H1 (cell line): ENCODE results near the gene VAMP2. TPM values are rescaled to one million over a fixed set of nuclear protein-coding genes. Genes with fewer than 3 reads are reported as not detected.

Experiments
- CTCF ChIA-PET: fragments of 300-600 bp; sonication (Branson Sonifier 250); formaldehyde crosslinking; loops from one replicate; lab custom pipeline; 2021; ENCODE audit not compliant: partially characterized antibody; lab: Charles Lee
- POLR2A ChIA-PET: fragments of 300-600 bp; sonication (Branson Sonifier 250); formaldehyde crosslinking; loops from one replicate; lab custom pipeline; 2021; ENCODE audit warnings: inconsistent platforms; ENCODE audit not compliant: partially characterized antibody; lab: Charles Lee
- DNase-seq, 2 experiments: peaks; one replicate each; pipeline versions ENCODE4 v3.0.0 to v3.0.0-alpha.2; 2010 to 2022; ENCODE audit warnings: low spot score in 2 of 2, low read depth in 1 of 2, mixed read lengths in 1 of 2
- FAIRE-seq: peaks from 2 replicates; lab custom pipeline; 2011; peaks lifted over from hg19 to GRCh38; lab: Jason Lieb, UNC
- H2AFZ ChIP-seq: 2 replicates; pipeline ENCODE4 v1.8.1; 2012; ENCODE audit warnings: low read length, inconsistent platforms
- H2AK5ac ChIP-seq: 2 replicates; pipeline ENCODE4 v1.6.1; 2013; ENCODE audit warnings: low read depth, low read length
- H2BK120ac ChIP-seq: replicated peaks from 2 replicates; pipeline ENCODE3; 2013; ENCODE audit warnings: low read depth, low read length, inconsistent platforms
- H2BK12ac ChIP-seq: 2 replicates; pipeline ENCODE4 v1.6.1; 2013; ENCODE audit warnings: low read depth, low read length
- H2BK15ac ChIP-seq: 2 replicates; pipeline ENCODE4 v1.6.1; 2013; ENCODE audit warnings: low read length
- H2BK20ac ChIP-seq: 2 replicates; pipeline ENCODE4 v1.6.1; 2013; ENCODE audit warnings: low read length
- H2BK5ac ChIP-seq: 2 replicates; pipeline ENCODE4 v1.6.1; 2013; ENCODE audit warnings: low read depth, low read length
- H3K14ac ChIP-seq: 2 replicates; pipeline ENCODE4 v1.6.1; 2013; ENCODE audit warnings: inconsistent platforms; ENCODE audit not compliant: insufficient read length
- H3K18ac ChIP-seq: 2 replicates; pipeline ENCODE4 v1.6.1; 2013; ENCODE audit warnings: low read length; ENCODE audit errors: extremely low read depth
- H3K23ac ChIP-seq: 2 replicates; pipeline ENCODE4 v1.6.1; 2013; ENCODE audit warnings: inconsistent platforms; ENCODE audit not compliant: insufficient read length
- H3K23me2 ChIP-seq: 2 replicates; pipeline ENCODE4 v1.6.1; 2013; ENCODE audit warnings: low read depth, low read length
- H3K27ac ChIP-seq: 2 replicates; pipeline ENCODE4 v1.6.1; 2011; ENCODE audit warnings: low read depth, low read length, inconsistent platforms
- H3K27me3 ChIP-seq, 4 experiments: replicated peaks in 1 of 4; 1 replicate in 1 of 4; 2 replicates in 3 of 4; pipeline versions ENCODE4 v1.6.1 to v1.8.1; 2011 to 2013; ENCODE audit warnings: low read length in 3 of 4, mild to moderate bottlenecking in 3 of 4, inconsistent platforms in 2 of 4, mixed read lengths in 2 of 4, moderate library complexity in 1 of 4; ENCODE audit not compliant: control insufficient read depth in 3 of 4, insufficient read depth in 3 of 4; ENCODE audit errors: extremely low read depth in 1 of 4
- H3K36me3 ChIP-seq, 4 experiments: 2 replicates each; pipeline versions ENCODE4 v1.6.1 to v1.8.1; 2011 to 2013; ENCODE audit warnings: mild to moderate bottlenecking in 4 of 4, low read length in 3 of 4, moderate library complexity in 2 of 4, control low read depth in 1 of 4, inconsistent platforms in 1 of 4; ENCODE audit not compliant: insufficient read depth in 4 of 4, control insufficient read depth in 2 of 4
- H3K4ac ChIP-seq: replicated peaks from 2 replicates; pipeline ENCODE3; 2013; ENCODE audit warnings: low read length, low read depth, mixed read lengths, inconsistent platforms; ENCODE audit not compliant: insufficient read length
- H3K4me1 ChIP-seq, 4 experiments: replicated peaks in 1 of 4; 1 replicate in 1 of 4; 2 replicates in 3 of 4; pipeline versions ENCODE4 v1.6.1 to v1.8.1; 2011 to 2013; ENCODE audit warnings: low read length in 3 of 4, inconsistent platforms in 2 of 4, mixed read lengths in 1 of 4; ENCODE audit not compliant: insufficient read depth in 4 of 4, control insufficient read depth in 3 of 4
- H3K4me2 ChIP-seq, 2 experiments: 2 replicates each; pipeline versions ENCODE4 v1.6.1 to v1.8.1; 2011 to 2013; ENCODE audit warnings: low read depth in 2 of 2, low read length in 2 of 2, control low read depth in 1 of 2, inconsistent platforms in 1 of 2, mild to moderate bottlenecking in 1 of 2; ENCODE audit not compliant: insufficient read depth in 1 of 2
- H3K4me3 ChIP-seq, 4 experiments: fragments of 200-600, 300-600 bp in 1 of 4; sonication (generic), shearing (Covaris generic), sonication (Bioruptor Twin) in 1 of 4; 2 replicates each; pipeline versions ENCODE4 v1.5.1 to v1.8.1; 2011 to 2016; ENCODE audit warnings: low read length in 4 of 4, low read depth in 3 of 4, control low read depth in 2 of 4, inconsistent platforms in 2 of 4, mild to moderate bottlenecking in 2 of 4, mixed read lengths in 1 of 4, moderate library complexity in 1 of 4; ENCODE audit not compliant: insufficient read depth in 2 of 4; ENCODE audit errors: extremely low read depth in 1 of 4
- H3K56ac ChIP-seq: replicated peaks from 2 replicates; pipeline ENCODE3; 2013; ENCODE audit warnings: low read depth, mild to moderate bottlenecking, mixed read lengths, low read length, inconsistent platforms; ENCODE audit not compliant: insufficient read length
- H3K79me1 ChIP-seq: 2 replicates; pipeline ENCODE4 v1.6.1; 2013; ENCODE audit warnings: low read depth, low read length, control low read depth
- H3K79me2 ChIP-seq, 2 experiments: 2 replicates each; pipeline versions ENCODE4 v1.6.1 to v1.8.1; 2012 to 2013; ENCODE audit warnings: low read length in 2 of 2, mild to moderate bottlenecking in 2 of 2, inconsistent platforms in 1 of 2; ENCODE audit not compliant: insufficient read depth in 2 of 2, control insufficient read depth in 1 of 2
- H3K9ac ChIP-seq, 4 experiments: replicated peaks in 1 of 4; 1 replicate in 1 of 4; 2 replicates in 3 of 4; pipeline versions ENCODE4 v1.6.1 to v1.8.1; 2011 to 2013; ENCODE audit warnings: low read depth in 3 of 4, low read length in 3 of 4, control low read depth in 2 of 4, mild to moderate bottlenecking in 2 of 4, moderate library complexity in 2 of 4, inconsistent platforms in 1 of 4; ENCODE audit errors: extremely low read depth in 1 of 4
- H3K9me3 ChIP-seq, 2 experiments: 2 replicates each; pipeline versions ENCODE4 v1.6.1 to v1.8.1; 2012 to 2013; ENCODE audit warnings: mild to moderate bottlenecking in 2 of 2, moderate library complexity in 2 of 2, control low read depth in 1 of 2, inconsistent platforms in 1 of 2, low read depth in 1 of 2, low read length in 1 of 2, mixed read lengths in 1 of 2; ENCODE audit not compliant: insufficient read depth in 2 of 2
- H4K20me1 ChIP-seq, 2 experiments: replicated peaks in 1 of 2; 2 replicates each; pipeline versions ENCODE3 to v1.8.1; 2011 to 2013; ENCODE audit warnings: inconsistent platforms in 2 of 2, low read length in 2 of 2, mild to moderate bottlenecking in 1 of 2; ENCODE audit not compliant: insufficient read depth in 2 of 2, control insufficient read depth in 1 of 2
- H4K5ac ChIP-seq: 2 replicates; pipeline ENCODE4 v1.6.1; 2013; ENCODE audit warnings: low read length, low read depth, mixed read lengths, inconsistent platforms; ENCODE audit not compliant: insufficient read length
- H4K8ac ChIP-seq: 2 replicates; pipeline ENCODE4 v1.8.0; 2013; ENCODE audit warnings: mild to moderate bottlenecking, moderate library complexity, low read length, inconsistent platforms; ENCODE audit not compliant: insufficient read depth; ENCODE audit errors: extremely low read depth
- H4K91ac ChIP-seq: replicated peaks from 2 replicates; pipeline ENCODE3; 2013; ENCODE audit warnings: low read length, mixed read lengths, inconsistent platforms; ENCODE audit not compliant: insufficient read length
- GTF2F1 ChIP-seq: IDR thresholded peaks from 2 replicates; pipeline ENCODE4 v1.6.1; 2012; ENCODE audit warnings: low read depth, low read length, improper control_type of control experiment, borderline replicate concordance
- WGBS, 2 experiments: shearing (Covaris generic) in 1 of 2; methylation state at CpG; one replicate each; pipeline versions ENCODE4 v1.1.6 to v1.1.7; 2013 to 2015; ENCODE audit warnings: low lambda C conversion rate in 2 of 2, mixed read lengths in 2 of 2, inconsistent platforms in 1 of 2, low coverage in 1 of 2, missing lambda C conversion rate in 1 of 2; ENCODE audit not compliant: insufficient replicate concordance in 2 of 2, insufficient coverage in 1 of 2, insufficient read length in 1 of 2; ENCODE audit errors: extremely low coverage in 1 of 2, missing lambda C conversion rate in 1 of 2; 5-methylcytosine and 5-hydroxymethylcytosine counted together
- polyA plus RNA-seq, 7 experiments: library from polyadenylated mRNA; depleted of rRNA in 3 of 7; stranded (reverse) in 5 of 7; unstranded in 2 of 7; fragments of >200 nt in 5 of 7; fragments of 200-250 nt in 2 of 7; gene quantifications; 1 replicate in 5 of 7; 2 replicates in 1 of 7; 4 replicates in 1 of 7; pipeline versions ENCODE4 v1.2.1 to v1.2.3, GENCODE V29; 2011 to 2013; ENCODE audit warnings: missing spikeins in 2 of 7, mixed read lengths in 2 of 7
- total RNA-seq: library from RNA; stranded (reverse); fragmentation: NEBNext Ultra II Directional; extraction: Animal tissue kit (Norgen Biotek cat#: 25700); gene quantifications from 2 replicates; pipeline ENCODE4 v1.2.1, GENCODE V29; 2021

VAMP2 gene
- total and polyA plus RNA-seq, 2 of the 8 experiments (the other 6 are each of a cell fraction or from before 2014, with no cell fraction given) = 19.3 to 20.5 TPM

- POLR2A ChIA-PET = interaction anchor here (1.1 to 15.7 kb wide), 7 partner anchors 7 to 57 kb away, joined by 3 to 289 read pairs (median 5); partner anchors contain the start of gene TMEM107
- H3K27ac ChIP-seq = no peak overlapping the region
- H3K14ac ChIP-seq = no peak overlapping the region
- no peak overlapping the region for H4K5ac ChIP-seq
- H3K23ac ChIP-seq = no peak overlapping the region
- no peaks in the 10 kb centered on the region for H3K36me3 ChIP-seq
- no peak overlapping the region for H3K18ac ChIP-seq
- FAIRE-seq (no peak), DNase-seq (no peak)
- H2AFZ ChIP-seq = no peak overlapping the region
- no peak overlapping the region for H4K8ac ChIP-seq
- 89% methylated on average over 6 of the region's 6 CpGs; no CpG with 5 or more reads in 1 of the 2 experiments for WGBS, 2 experiments
- peaks cover 4% of the 10 kb centered on the region in 2 experiments for H4K20me1 ChIP-seq
- peaks cover 0 to 7% of the 10 kb centered on the region in 2 experiments; a peak in 2 of 4 replicates for H3K79me2 ChIP-seq
- peaks cover 4 to 20% (median 13%) of the 10 kb centered on the region in 4 experiments for H3K4me1 ChIP-seq
- no peaks in the 10 kb centered on the region for H3K27me3 ChIP-seq
- H3K4me2 ChIP-seq = no peak overlapping the region
- H2BK5ac ChIP-seq = no peak overlapping the region
- H2BK12ac ChIP-seq = no peak overlapping the region
- peaks cover 2% of the 10 kb centered on the region for H3K79me1 ChIP-seq
- H3K23me2 ChIP-seq = peaks cover 15% of the 10 kb centered on the region
- H3K9ac ChIP-seq = no peak overlapping the region
- CTCF ChIA-PET = interaction anchor here (0.6 to 2.2 kb wide), 4 partner anchors 8 to 112 kb away, joined by 3 to 14 read pairs (median 3); no protein-coding TSS in a partner anchor
- no peak overlapping the region for H3K4me3 ChIP-seq
- H3K56ac ChIP-seq = no peak overlapping the region
- no peak overlapping the region for H3K4ac ChIP-seq
- H2BK120ac ChIP-seq = no peak overlapping the region
- no peak overlapping the region for H2BK15ac ChIP-seq
- no peak overlapping the region for H2AK5ac ChIP-seq
- no peaks in the 10 kb centered on the region for H3K9me3 ChIP-seq
- no peak overlapping the region for H2BK20ac ChIP-seq
- no peak overlapping the region for H4K91ac ChIP-seq
- TF ChIP-seq GTF2F1 = no peak
Observed at GRCh38 chr17:8166731-8167130, 4.0 kb upstream of the VAMP2 start.
